Uterus (tissue), 4 donors: ENCODE results near the gene TEPSIN. TPM values are rescaled to one million over a fixed set of nuclear protein-coding genes. Genes with fewer than 3 reads are reported as not detected.

Source experiments
- DNase-seq, 2 donors: peaks; one replicate each; pipeline ENCODE4 v3.0.0-alpha.2; 2019 to 2020
- H3K27ac ChIP-seq, 2 donors: fragments of 200-600 bp; sonication (generic); 1 replicate in 1 of 2; 2 replicates in 1 of 2; pipeline ENCODE4 v1.5.1; 2016 to 2018
- H3K27me3 ChIP-seq, 2 donors: fragments of 200-600 bp; sonication (generic); one replicate each; pipeline ENCODE4 v1.5.1; 2018 to 2019; ENCODE audit warnings: control low read depth in 1 of 2
- H3K36me3 ChIP-seq, 2 donors: fragments of 200-600 bp; sonication (generic); one replicate each; pipeline ENCODE4 v1.5.1; 2019; ENCODE audit warnings: control low read depth in 1 of 2
- H3K4me1 ChIP-seq, 2 donors: fragments of 200-600 bp; sonication (generic); one replicate each; pipeline ENCODE4 v1.5.1; 2018 to 2019; ENCODE audit warnings: control low read depth in 1 of 2
- H3K4me3 ChIP-seq, 2 donors: fragments of 200-600 bp; sonication (generic); 1 replicate in 1 of 2; 2 replicates in 1 of 2; pipeline ENCODE4 v1.5.1; 2018 to 2019; ENCODE audit warnings: mild to moderate bottlenecking in 1 of 2
- H3K9me3 ChIP-seq, 2 donors: fragments of 200-600 bp; sonication (generic); one replicate each; pipeline ENCODE4 v1.5.1; 2019; ENCODE audit warnings: control low read depth in 1 of 2
- POLR2A ChIP-seq, 2 donors: fragments of 450-650 bp; IDR thresholded peaks; one replicate each; pipeline ENCODE4 v1.6.1; 2016; ENCODE audit warnings: antibody characterized with exemption in 2 of 2, mild to moderate bottlenecking in 1 of 2, moderate library complexity in 1 of 2
- intact Hi-C: fragments of 100-400 bp; cut with DNase I; formaldehyde crosslinking; loops from one replicate; pipeline ENCODE4 v1.15.1; 2023; ENCODE audit warnings: low total_unique reads
- total RNA-seq, 4 donors: library from RNA; depleted of rRNA in 3 of 4; stranded (reverse); fragments of >200 nt in 3 of 4; gene quantifications; one replicate each; pipeline versions ENCODE4 v1.1.0 to v1.2.4, GENCODE V29; 2014 to 2023
- TF ChIP-seq, protein P1 (sequence below), 4 experiments: fragments of 200-600 bp in 2 of 4; fragments of 450-650 bp in 2 of 4; sonication (generic) in 2 of 4; IDR thresholded peaks; one replicate each; pipeline ENCODE4 v1.5.1; 2016 to 2019; ENCODE audit warnings: antibody characterized with exemption in 4 of 4, mild to moderate bottlenecking in 2 of 4, moderate library complexity in 1 of 4
- donor health status: DM: yes; HTN: yes; CAD: no.

The TEPSIN gene
- total RNA-seq, 4 donors from 2014 or later: 6.4 to 31.2 (median 22.6) TPM; not detected in 1

DNA sequence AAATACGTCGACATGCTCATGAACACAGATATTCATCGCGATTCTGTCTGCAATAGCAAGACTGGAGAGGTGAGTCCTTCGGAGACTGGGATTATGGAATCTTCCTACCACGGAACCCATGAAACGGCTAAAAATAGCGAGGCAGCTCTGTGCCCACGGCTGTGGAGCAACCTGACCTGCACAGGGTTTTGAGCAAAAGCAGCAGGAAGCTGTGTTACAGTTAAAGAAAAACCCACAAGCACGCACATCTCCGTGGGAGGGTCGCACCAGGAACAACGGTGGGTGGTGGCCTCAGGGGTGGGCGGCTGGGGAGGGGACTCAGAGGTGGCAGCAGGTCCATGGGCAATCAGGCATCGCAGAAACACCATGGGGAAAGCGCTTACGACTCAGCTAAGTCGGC, 31.4 kb upstream of the TEPSIN start:
- Histone ChIP-seq H3K9me3 (no peaks in the 10 kb centered on the region), H3K27me3 (no peaks in the 10 kb centered on the region), H3K27ac (no peak overlapping the region), H3K4me1 (no peaks in the 10 kb centered on the region), H3K36me3 (no peaks in the 10 kb centered on the region), H3K4me3 (no peak overlapping the region)
- no peak for TF ChIP-seq POLR2A (IDR thresholded peaks at IDR 0.05)
- TF ChIP-seq, protein P1, sequence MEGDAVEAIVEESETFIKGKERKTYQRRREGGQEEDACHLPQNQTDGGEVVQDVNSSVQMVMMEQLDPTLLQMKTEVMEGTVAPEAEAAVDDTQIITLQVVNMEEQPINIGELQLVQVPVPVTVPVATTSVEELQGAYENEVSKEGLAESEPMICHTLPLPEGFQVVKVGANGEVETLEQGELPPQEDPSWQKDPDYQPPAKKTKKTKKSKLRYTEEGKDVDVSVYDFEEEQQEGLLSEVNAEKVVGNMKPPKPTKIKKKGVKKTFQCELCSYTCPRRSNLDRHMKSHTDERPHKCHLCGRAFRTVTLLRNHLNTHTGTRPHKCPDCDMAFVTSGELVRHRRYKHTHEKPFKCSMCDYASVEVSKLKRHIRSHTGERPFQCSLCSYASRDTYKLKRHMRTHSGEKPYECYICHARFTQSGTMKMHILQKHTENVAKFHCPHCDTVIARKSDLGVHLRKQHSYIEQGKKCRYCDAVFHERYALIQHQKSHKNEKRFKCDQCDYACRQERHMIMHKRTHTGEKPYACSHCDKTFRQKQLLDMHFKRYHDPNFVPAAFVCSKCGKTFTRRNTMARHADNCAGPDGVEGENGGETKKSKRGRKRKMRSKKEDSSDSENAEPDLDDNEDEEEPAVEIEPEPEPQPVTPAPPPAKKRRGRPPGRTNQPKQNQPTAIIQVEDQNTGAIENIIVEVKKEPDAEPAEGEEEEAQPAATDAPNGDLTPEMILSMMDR (IDR thresholded peaks at IDR 0.05): no peak
- DNase-seq: no peak
- intact Hi-C loops: no loop called here

- no peaks in the 10 kb centered on the region for H3K4me1 ChIP-seq
- no peak overlapping the region for H3K4me3 ChIP-seq
- H3K27ac ChIP-seq: no peak overlapping the region
- TF ChIP-seq, protein P1 (IDR thresholded peaks at IDR 0.05): no peak
- H3K36me3 ChIP-seq: no peaks in the 10 kb centered on the region
- H3K9me3 ChIP-seq: no peaks in the 10 kb centered on the region
- intact Hi-C loops: no loop called here
- no peak for DNase-seq
- H3K27me3 ChIP-seq: no peaks in the 10 kb centered on the region
Observed at GRCh38 chr17:81267390-81268067, 28.7 kb upstream of the TEPSIN start.

DNA sequence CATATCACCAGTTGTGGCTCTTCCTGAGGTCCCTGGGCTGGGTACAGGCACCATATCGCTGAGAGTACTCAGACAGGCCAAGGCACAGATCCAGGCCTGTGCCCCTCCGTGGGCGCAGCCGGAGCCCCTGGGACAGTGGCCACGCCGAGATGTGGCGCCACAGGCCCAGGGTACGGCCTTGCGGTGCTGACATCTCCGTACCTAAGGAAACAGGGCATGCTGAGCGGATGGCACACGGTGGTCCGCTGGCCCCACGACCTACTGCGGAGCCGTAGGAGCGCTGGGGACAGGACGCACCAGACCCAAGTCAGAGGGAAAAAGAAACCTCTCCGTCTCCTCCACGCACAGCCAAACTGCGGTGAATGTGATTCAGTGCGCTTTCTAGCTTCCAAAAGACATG, 26.7 kb upstream of the TEPSIN start:
- H3K4me3 ChIP-seq: no peak overlapping the region
- H3K27me3 ChIP-seq: no peaks in the 10 kb centered on the region
- intact Hi-C loops: no loop called here
- no peaks in the 10 kb centered on the region for H3K36me3 ChIP-seq
- H3K27ac ChIP-seq: no peak overlapping the region
- no peaks in the 10 kb centered on the region for H3K4me1 ChIP-seq
- no peaks in the 10 kb centered on the region for H3K9me3 ChIP-seq
- DNase-seq: no peak
- no peak for TF ChIP-seq POLR2A (IDR thresholded peaks at IDR 0.05)
- TF ChIP-seq, protein P1 (IDR thresholded peaks at IDR 0.05): no peak

DNA sequence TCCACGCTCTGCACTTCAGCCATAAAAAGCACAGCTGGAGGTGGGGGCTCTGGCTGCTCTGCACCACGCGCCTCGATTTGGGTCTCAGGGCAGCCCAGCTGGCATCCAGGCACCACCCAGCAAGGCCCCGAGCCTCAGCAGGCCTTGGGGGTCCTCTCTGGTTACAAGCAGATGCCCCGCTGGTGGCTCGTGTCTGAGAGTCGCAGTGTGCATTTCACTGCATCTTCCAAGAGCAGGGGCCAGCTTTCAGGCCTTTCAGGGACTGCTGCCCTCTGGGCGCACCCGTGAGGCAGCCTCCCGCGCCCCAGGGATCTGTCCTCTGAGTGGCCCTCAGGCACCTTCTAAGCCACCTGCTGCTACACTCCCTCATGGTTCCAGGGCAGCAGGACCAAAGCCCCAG, 25.8 kb upstream of the TEPSIN start:
- Histone ChIP-seq H3K4me3 (no peak overlapping the region), H3K36me3 (no peaks in the 10 kb centered on the region), H3K27me3 (no peaks in the 10 kb centered on the region), H3K9me3 (no peaks in the 10 kb centered on the region), H3K27ac (no peak overlapping the region), H3K4me1 (no peaks in the 10 kb centered on the region)
- intact Hi-C loops: no loop called here
- TF ChIP-seq, protein P1 (IDR thresholded peaks at IDR 0.05): no peak
- no peak for DNase-seq

DNA sequence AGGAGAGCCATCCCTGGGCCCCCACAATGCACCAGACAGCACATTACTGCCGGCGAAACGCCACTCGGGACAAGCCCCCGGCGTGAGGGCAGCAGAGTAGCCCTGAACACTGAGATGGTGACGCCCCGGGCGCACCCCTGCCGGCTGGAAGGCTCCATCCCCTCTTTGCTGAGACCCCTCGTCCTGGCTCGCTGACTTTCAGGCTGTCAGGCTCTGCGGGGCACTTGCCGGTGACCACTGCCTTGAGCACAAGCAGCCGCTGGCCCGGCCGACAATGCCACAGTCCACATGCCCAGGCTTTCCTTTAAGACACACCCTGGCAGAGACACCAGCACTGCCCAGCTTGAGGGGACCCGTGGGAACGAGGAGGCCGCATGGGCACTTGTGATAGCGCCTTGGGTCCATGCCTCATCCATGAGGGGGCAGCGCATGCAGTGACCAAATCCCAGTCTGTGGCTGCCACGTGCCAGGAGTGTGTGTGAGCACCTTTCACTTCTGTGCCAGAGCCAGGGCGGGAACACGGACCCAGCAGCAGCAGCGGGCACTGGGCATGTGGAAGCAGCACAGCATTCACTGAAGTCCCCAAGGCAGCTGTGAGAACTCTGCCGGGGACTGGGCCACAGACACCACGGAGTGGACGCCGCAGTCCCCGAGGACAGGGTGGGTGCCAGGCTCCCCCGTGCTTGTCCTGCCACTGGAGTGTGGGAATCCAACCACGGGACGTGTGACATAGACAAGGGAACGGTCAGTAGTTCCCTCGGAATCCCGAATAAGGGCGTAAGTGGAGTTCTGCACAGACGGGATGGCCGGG, 24.7 kb upstream of the TEPSIN start:
- Histone ChIP-seq H3K4me1 (no peaks in the 10 kb centered on the region), H3K36me3 (no peaks in the 10 kb centered on the region), H3K9me3 (no peaks in the 10 kb centered on the region), H3K27me3 (no peaks in the 10 kb centered on the region), H3K4me3 (no peak overlapping the region), H3K27ac (no peak overlapping the region)
- no peak for DNase-seq
- intact Hi-C loops: no loop called here
- TF ChIP-seq, protein P1 (IDR thresholded peaks at IDR 0.05): no peak
- TF ChIP-seq POLR2A (IDR thresholded peaks at IDR 0.05): no peak
